ENCODE data around the gene LCK. TPM values are rescaled to one million over a fixed set of nuclear protein-coding genes. Genes with fewer than 3 reads are reported as not detected.
"Not testable (repeated sequence)": the region's sequence is repeated elsewhere in the genome, so short reads cannot be mapped to it uniquely, and the experiment has no call there.

Gene LCK
- total RNA-seq, 1 donor from 2014 or later, result 1.1 TPM

GRCh38 chr1:32273391-32274208 is 22.5 kb downstream of the LCK start:
- H3K4me3 Mint-ChIP-seq (ENCODE audit: unreplicated experiment), result no peak overlapping the region
- no peak overlapping the region for H3K27ac Mint-ChIP-seq (ENCODE audit: unreplicated experiment)
- TF ChIP-seq, protein P1, sequence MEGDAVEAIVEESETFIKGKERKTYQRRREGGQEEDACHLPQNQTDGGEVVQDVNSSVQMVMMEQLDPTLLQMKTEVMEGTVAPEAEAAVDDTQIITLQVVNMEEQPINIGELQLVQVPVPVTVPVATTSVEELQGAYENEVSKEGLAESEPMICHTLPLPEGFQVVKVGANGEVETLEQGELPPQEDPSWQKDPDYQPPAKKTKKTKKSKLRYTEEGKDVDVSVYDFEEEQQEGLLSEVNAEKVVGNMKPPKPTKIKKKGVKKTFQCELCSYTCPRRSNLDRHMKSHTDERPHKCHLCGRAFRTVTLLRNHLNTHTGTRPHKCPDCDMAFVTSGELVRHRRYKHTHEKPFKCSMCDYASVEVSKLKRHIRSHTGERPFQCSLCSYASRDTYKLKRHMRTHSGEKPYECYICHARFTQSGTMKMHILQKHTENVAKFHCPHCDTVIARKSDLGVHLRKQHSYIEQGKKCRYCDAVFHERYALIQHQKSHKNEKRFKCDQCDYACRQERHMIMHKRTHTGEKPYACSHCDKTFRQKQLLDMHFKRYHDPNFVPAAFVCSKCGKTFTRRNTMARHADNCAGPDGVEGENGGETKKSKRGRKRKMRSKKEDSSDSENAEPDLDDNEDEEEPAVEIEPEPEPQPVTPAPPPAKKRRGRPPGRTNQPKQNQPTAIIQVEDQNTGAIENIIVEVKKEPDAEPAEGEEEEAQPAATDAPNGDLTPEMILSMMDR (IDR thresholded peaks at IDR 0.05; ENCODE audit: unreplicated experiment), result no peak
- peaks cover 4% of the 10 kb centered on the region for H3K4me1 Mint-ChIP-seq (ENCODE audit: unreplicated experiment)
- H3K36me3 Mint-ChIP-seq (ENCODE audit: low read depth, unreplicated experiment), result no peaks in the 10 kb centered on the region
- DNase-seq (ENCODE audit: low spot score), result no peak
- H3K9me3 Mint-ChIP-seq (ENCODE audit: unreplicated experiment), result no peaks in the 10 kb centered on the region
- peaks cover 15% of the 10 kb centered on the region for H3K27me3 Mint-ChIP-seq (ENCODE audit: unreplicated experiment)

GRCh38 chr1:32274646-32275340 is 23.7 kb downstream of the LCK start:
- DNase-seq (ENCODE audit: low spot score), result no peak
- Mint-ChIP-seq H3K36me3 (ENCODE audit: low read depth, unreplicated experiment) (no peaks in the 10 kb centered on the region), H3K27me3 (ENCODE audit: unreplicated experiment) (peaks cover 15% of the 10 kb centered on the region), H3K4me1 (ENCODE audit: unreplicated experiment) (peaks cover 4% of the 10 kb centered on the region), H3K27ac (ENCODE audit: unreplicated experiment) (no peak overlapping the region), H3K9me3 (ENCODE audit: unreplicated experiment) (no peaks in the 10 kb centered on the region), H3K4me3 (ENCODE audit: unreplicated experiment) (no peak overlapping the region)
- TF ChIP-seq, protein P1 (IDR thresholded peaks at IDR 0.05; ENCODE audit: unreplicated experiment), result no peak

DNA sequence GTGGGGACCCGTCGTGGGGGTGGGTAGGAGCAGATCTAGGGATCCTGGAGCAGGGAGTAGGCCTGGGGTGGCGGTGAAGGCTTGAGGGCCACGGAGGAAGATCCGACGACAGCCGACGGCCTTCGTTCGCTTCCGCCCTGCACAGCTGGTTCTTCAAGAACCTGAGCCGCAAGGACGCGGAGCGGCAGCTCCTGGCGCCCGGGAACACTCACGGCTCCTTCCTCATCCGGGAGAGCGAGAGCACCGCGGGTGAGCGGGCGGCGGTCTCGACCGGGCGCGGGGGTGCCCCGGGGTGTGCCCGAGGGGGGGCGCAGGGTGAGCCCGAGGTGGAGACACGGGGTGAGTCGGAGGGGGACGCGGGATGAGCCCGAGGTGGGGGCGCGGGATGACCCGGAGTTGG is 24.4 kb downstream of the LCK start:
- Mint-ChIP-seq H3K9me3 (ENCODE audit: unreplicated experiment) (no peaks in the 10 kb centered on the region), H3K27ac (ENCODE audit: unreplicated experiment) (no peak overlapping the region), H3K4me1 (ENCODE audit: unreplicated experiment) (peaks cover 4% of the 10 kb centered on the region), H3K27me3 (ENCODE audit: unreplicated experiment) (peaks cover 15% of the 10 kb centered on the region), H3K4me3 (ENCODE audit: unreplicated experiment) (no peak overlapping the region), H3K36me3 (ENCODE audit: low read depth, unreplicated experiment) (no peaks in the 10 kb centered on the region)
- DNase-seq (ENCODE audit: low spot score), result no peak
- TF ChIP-seq, protein P1 (IDR thresholded peaks at IDR 0.05; ENCODE audit: unreplicated experiment), result no peak

- H3K4me1 Mint-ChIP-seq (ENCODE audit: unreplicated experiment), result peaks cover 4% of the 10 kb centered on the region
Observed at GRCh38 chr1:32276032-32276782, 25.1 kb downstream of the LCK start.

DNA sequence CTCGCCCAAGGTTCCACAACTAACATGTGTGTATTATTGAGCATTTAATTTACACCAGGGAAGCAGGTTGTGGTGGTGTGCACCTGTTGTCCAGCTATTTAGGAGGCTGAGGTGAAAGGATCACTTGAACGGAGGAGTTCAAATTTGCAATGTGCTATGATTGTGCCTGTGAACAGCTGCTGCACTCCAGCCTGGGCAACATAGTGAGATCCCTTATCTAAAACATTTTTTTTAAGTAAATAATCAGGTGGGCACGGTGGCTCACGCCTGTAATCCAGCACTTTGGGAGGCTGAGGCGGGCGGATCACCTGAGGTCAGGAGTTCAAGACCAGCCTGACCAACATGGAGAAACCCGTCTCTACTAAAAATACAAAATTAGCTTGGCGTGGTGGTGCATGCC is 33.7 kb downstream of the LCK start:
- H3K36me3 Mint-ChIP-seq (ENCODE audit: low read depth, unreplicated experiment); H3K9me3 Mint-ChIP-seq (ENCODE audit: unreplicated experiment); H3K27me3 Mint-ChIP-seq (ENCODE audit: unreplicated experiment); H3K4me1 Mint-ChIP-seq (ENCODE audit: unreplicated experiment); DNase-seq (ENCODE audit: low spot score); H3K4me3 Mint-ChIP-seq (ENCODE audit: unreplicated experiment); H3K27ac Mint-ChIP-seq (ENCODE audit: unreplicated experiment): not testable (repeated sequence)

More at GRCh38 chr1:32276032-32276782, 25.1 kb downstream of the LCK start:
- no peak for DNase-seq (ENCODE audit: low spot score)
- Mint-ChIP-seq H3K9me3 (ENCODE audit: unreplicated experiment) (no peaks in the 10 kb centered on the region), H3K27ac (ENCODE audit: unreplicated experiment) (no peak overlapping the region), H3K36me3 (ENCODE audit: low read depth, unreplicated experiment) (no peaks in the 10 kb centered on the region), H3K27me3 (ENCODE audit: unreplicated experiment) (peaks cover 15% of the 10 kb centered on the region), H3K4me3 (ENCODE audit: unreplicated experiment) (no peak overlapping the region)
- TF ChIP-seq, protein P1 (IDR thresholded peaks at IDR 0.05; ENCODE audit: unreplicated experiment), result no peak
